ENCODE results near the gene EXOSC7. TPM values are rescaled to one million over a fixed set of nuclear protein-coding genes. Genes with fewer than 3 reads are reported as not detected.

EXOSC7 gene
- total RNA-seq, 1 donor from 2014 or later, result 54.6 TPM

GRCh38 chr3:45021524-45022297, 45.7 kb downstream of the EXOSC7 start:
- intact Hi-C loops (cut with micrococcal nuclease), result no loop called here

- intact Hi-C loops (cut with micrococcal nuclease), result no loop called here
Observed at GRCh38 chr3:45023675-45024074, 47.6 kb downstream of the EXOSC7 start.

DNA sequence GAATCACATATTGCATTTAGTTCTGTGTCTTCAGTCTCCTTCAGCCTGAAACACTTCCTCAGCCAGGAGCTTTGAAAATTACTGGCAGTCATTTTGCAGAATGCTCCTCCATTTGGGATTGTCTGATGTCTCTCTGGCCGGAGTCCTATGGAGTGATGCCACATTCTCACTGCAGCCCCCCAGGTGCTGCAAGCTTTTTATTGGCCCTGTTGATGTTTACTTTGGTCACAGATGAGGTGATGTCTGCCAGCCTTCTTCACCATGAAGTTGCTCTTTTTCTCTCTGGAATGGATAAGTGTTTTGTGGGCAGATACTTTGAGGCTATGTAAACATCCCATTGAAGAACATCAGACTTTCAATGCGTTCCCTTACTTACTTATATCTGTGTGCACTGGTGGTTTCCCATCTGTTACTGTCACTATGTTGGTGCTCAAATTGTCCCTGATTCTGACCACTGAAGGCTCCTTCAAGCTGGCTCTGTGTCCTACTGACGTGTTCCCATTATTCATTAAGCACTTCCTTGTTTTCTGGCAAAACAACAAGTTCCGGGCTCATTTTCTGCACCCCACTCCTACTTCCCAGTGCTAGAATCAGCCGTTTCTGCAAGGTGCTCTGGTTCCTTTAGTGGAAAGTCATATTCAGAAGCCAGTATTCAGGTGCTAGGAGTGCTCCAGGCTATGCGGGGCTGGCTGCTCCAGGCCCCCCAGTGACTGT, 48.7 kb downstream of the EXOSC7 start:
- intact Hi-C loops (cut with micrococcal nuclease), result no loop called here

- intact Hi-C loops (cut with micrococcal nuclease), result no loop called here
Observed at GRCh38 chr3:45026038-45026437, 50.0 kb downstream of the EXOSC7 start, which contains the start of gene CLEC3B. CLEC3B (plus strand) TSS chr3:45026303; CDS start chr3:45026363, 60 bp downstream.

GRCh38 chr3:45026957-45027356, 50.9 kb downstream of the EXOSC7 start:
- intact Hi-C loops (cut with micrococcal nuclease), result no loop called here

- intact Hi-C loops (cut with micrococcal nuclease), result no loop called here
Observed at GRCh38 chr3:45027441-45027840, 51.4 kb downstream of the EXOSC7 start.

- intact Hi-C loops (cut with micrococcal nuclease), result no loop called here
Observed at GRCh38 chr3:45029216-45029615, 53.2 kb downstream of the EXOSC7 start.

DNA sequence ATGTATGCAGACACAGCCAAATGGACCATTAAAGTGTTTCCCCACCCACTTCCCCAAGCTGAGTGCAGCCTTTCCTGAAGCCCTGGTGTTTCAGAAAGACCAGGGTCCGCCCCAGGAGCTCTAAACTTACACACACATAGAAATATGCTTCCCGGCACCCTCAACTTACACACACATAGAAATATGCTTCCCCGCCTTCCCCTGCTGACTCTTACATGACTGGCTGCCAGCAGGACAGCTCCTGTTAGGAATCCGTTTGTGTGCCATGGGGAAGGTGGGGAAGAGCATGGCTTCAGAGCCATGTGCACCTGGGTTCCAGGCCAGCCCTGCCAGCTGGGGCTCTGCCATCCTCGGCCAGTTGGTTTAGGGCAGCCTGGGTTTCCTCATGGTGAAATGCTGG, 53.6 kb downstream of the EXOSC7 start:
- intact Hi-C loops (cut with micrococcal nuclease), result loop anchor here (10.0 kb wide), 1 partner anchor 1045 kb away; no protein-coding TSS in a partner anchor

DNA sequence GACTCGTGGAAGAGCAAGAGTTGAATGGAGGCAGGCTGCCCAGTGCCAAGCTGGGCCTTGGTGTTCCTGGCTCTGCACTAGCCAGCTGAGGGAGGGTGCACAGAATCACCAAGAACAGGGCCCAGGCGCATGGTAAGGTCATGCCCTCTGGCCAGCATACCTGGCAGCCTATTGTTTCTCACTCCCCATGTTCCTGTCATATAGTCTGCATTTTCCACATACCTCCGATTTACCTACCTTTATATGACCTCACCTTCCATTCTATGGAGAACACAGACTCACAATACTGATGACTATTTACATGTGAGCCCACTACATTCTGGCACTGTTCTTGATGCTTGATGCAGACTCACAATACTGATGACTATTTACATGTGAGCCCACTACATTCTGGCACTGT, 55.5 kb downstream of the EXOSC7 start:
- intact Hi-C loops (cut with micrococcal nuclease), result loop anchor here (10.0 kb wide), 1 partner anchor 1043 kb away; no protein-coding TSS in a partner anchor

DNA sequence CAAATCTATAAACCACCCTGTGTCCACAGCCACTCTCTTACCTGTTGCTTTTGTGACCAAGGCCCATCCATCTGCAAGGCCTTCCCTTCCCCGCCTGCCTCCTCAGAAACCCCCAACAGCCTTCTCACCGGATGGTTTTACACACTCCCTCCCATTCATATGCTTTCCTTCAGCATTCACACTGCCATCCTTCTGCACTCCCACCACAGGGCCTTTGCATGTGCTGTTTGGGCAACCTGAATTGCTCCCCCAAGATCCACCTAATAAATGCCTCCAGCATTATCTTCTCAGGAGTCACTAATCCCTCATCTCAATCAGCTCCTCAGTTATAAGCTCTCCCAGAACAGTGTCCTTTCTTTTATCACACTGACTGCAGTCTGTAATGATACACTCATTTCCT, 56.1 kb downstream of the EXOSC7 start:
- intact Hi-C loops (cut with micrococcal nuclease), result loop anchor here (10.0 kb wide), 1 partner anchor 1043 kb away; no protein-coding TSS in a partner anchor

DNA sequence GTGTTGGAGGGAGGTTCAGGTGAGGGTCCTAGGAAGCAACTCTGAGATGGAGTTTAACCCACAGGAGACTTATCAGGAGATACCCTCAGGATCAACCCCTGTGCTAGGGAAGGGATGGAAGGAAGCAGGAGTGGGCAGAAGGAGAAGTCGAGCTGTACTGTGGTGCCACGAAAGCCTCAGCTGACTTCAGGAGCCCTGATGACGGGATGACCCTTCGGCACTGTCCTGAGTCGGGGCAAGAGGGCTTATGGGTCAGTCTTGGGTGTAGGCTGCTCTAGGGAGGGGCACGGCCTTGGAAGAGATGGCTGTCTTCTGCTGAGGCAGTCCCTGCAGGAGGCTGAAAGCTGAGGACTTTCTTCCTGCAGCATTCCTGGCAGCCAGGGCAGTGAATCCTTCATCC, 57.7 kb downstream of the EXOSC7 start:
- intact Hi-C loops (cut with micrococcal nuclease), result loop anchor here (10.0 kb wide), 1 partner anchor 1041 kb away; no protein-coding TSS in a partner anchor

- intact Hi-C loops (cut with micrococcal nuclease), result loop anchor here (10.0 kb wide), 1 partner anchor 1040 kb away; no protein-coding TSS in a partner anchor
Observed at GRCh38 chr3:45034612-45035252, 58.7 kb downstream of the EXOSC7 start.

GRCh38 chr3:45035441-45036301, 59.6 kb downstream of the EXOSC7 start:
- intact Hi-C loops (cut with micrococcal nuclease), result loop anchor here (2.0 to 10.0 kb wide), 4 partner anchors 475 to 1039 kb away; no protein-coding TSS in a partner anchor

DNA sequence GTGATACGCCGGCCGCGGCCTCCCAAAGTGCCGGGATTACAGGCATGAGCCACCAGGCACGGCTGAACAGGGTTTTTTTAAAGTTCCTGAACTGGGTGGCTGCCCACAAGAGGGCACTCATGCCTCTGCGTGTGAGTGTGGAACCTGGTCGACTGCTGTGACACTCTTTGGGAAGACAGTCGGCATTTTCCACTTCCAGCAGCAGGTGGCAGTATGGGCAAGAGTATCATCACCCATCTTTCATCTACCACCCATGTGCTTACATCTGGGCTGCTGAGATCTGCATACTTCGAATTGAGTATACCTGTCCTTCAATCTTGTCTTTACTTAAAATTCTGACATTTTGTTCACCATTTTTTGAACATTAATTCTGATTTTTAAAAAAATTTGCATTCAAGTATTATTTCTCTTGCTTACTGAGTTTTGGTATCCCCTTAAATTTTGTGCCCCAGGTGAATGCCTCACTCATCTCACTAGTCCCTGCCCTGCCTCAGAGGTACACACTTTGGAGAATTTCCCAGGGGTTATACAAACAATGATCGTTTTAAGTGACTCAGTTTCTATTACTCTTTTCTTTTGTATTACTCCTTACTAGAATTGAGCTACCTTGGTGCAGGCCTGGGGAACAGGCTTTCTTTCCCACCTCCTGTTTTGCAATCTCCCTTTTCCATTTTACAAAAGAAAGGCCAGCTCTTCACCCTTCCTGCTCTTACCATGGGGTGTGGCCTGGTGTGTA, 61.8 kb downstream of the EXOSC7 start:
- intact Hi-C loops (cut with micrococcal nuclease), result loop anchor here (1.0 to 10.0 kb wide), 7 partner anchors 306 to 1037 kb away; no protein-coding TSS in a partner anchor

DNA sequence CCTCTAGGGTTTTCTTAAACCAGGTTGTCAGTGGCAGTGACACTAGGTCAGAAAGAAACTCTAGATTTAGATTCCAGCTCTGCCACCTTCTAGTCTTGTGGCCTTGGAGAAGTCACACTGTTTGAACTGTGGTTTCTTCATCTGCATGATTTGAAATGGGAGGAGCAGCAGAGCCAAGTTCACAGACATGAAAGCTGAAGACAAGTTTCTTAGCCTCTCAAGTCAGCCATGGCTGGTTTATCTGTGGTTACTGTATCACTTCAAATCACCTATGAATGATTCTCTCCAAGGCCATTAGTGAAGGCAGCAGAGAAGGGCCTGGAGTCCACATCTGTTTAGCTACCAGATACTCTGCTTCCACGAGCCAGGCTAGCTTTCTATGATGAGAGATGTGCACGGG, 65.6 kb downstream of the EXOSC7 start:
- intact Hi-C loops (cut with micrococcal nuclease), result loop anchor here (2.0 to 5.0 kb wide), 5 partner anchors 13 to 186 kb away; partner anchors contain the start of gene TMEM158

GRCh38 chr3:45042162-45042561, 66.1 kb downstream of the EXOSC7 start:
- intact Hi-C loops (cut with micrococcal nuclease), result loop anchor here (5.0 kb wide), 1 partner anchor 185 kb away; the partner anchor contains the start of gene TMEM158

DNA sequence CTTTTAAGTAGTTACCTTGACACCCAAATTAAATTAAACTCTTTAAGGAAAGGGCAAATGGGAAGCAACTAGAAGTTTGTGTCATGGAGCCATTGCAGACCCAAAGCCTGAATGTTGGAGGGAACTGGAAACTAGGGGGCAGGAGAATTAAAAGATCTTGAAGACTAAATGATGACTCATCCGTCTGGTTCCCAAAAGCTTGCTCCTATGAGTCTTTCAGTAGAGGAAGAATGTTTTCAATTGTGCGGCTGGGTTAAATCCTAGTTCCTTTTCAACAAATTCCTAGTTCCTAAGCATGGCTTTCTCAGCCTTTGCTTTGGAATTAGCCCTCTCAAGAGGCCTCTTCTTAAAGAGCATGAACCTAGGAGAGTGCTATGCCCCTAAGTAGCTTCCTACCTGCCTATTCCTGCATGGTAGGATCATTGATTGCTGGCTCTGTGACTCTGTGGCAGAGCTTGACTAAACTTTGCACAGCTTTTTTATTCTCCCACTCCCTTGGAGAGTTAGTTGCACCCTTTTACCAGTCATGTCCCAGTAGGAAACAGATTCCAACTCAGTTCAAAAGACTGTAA, 67.8 kb downstream of the EXOSC7 start:
- intact Hi-C loops (cut with micrococcal nuclease), result loop anchor here (5.0 kb wide), 1 partner anchor 183 kb away; the partner anchor contains the start of gene TMEM158

DNA sequence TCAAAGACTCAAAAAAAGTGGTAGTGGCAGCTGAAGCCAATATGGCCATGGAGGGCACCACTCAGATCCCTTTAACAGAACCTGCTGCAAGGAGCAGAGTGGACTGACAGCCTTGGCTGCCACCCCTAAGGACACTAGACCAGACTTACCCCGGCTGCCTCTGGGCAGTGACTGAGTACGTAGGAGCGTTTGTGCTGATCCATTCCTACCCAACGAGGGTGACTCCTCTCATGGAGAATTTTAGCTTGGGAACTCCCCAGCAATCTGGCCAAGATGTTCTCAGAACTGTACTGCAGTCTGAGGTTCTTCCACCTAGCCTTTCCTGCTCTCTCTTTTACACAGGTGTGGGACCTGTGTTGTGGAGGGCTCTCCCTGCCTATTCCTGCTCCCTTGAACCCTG, 72.2 kb downstream of the EXOSC7 start:
- intact Hi-C loops (cut with micrococcal nuclease), result no loop called here

GRCh38 chr3:45049807-45050206, 73.8 kb downstream of the EXOSC7 start:
- intact Hi-C loops (cut with micrococcal nuclease), result no loop called here
